ENCODE measurements around the gene KCNAB1.

GRCh38 chr3:156181509-156181908 lies 61.1 kb downstream of the KCNAB1 start:
- no peak for TF ChIP-seq CTCF (conservative IDR thresholded peaks at IDR 0.05 in 1 of 2, IDR thresholded peaks at IDR 0.05 in 1 of 2; ENCODE audit: extremely low read depth in 1 of 2, insufficient read depth in 1 of 2, low read depth in 1 of 2, low read length in 2 of 2)
- TF ChIP-seq EZH2 (IDR thresholded peaks at IDR 0.05; ENCODE audit: borderline replicate concordance, low read length): no peak
